Stimulated activated naive CD8-positive, alpha-beta T cell treated with anti-CD3 and anti-CD28 coated beads, Interleukin-15, amount 100 ng/mL, for 72 hours (primary cell): Measurements from ENCODE around the gene PTCD2.
"Not testable (repeated sequence)": the region's sequence is repeated elsewhere in the genome, so short reads cannot be mapped to it uniquely, and the experiment has no call there.

Source experiments
- ATAC-seq: fragments of 150-1000 bp; cut with Tn5 transposase; 2 replicates; pipeline ENCODE4 v1.10.0; 2021; ENCODE audit warnings: mild to moderate bottlenecking, moderate library complexity
- DNase-seq, 2 donors: peaks; one replicate each; pipeline ENCODE4 v3.0.0; 2021 to 2022
- H3K27ac Mint-ChIP-seq, 2 donors: one replicate each; pipeline ENCODE4 v1.8.0; 2022; ENCODE audit warnings: mild to moderate bottlenecking in 2 of 2, mixed read lengths in 2 of 2, moderate library complexity in 2 of 2
- H3K27me3 Mint-ChIP-seq: one replicate; pipeline ENCODE4 v1.8.0; 2022; ENCODE audit warnings: mixed read lengths
- H3K4me1 Mint-ChIP-seq: one replicate; pipeline ENCODE4 v1.8.0; 2022; ENCODE audit warnings: mild to moderate bottlenecking, mixed read lengths
- H3K4me3 Mint-ChIP-seq, 2 donors: one replicate each; pipeline ENCODE4 v1.8.0; 2022; ENCODE audit warnings: mild to moderate bottlenecking in 2 of 2, mixed read lengths in 2 of 2, moderate library complexity in 1 of 2
- H3K9me3 Mint-ChIP-seq, 2 donors: one replicate each; pipeline ENCODE4 v1.8.0; 2022; ENCODE audit warnings: mixed read lengths in 2 of 2

PTCD2 gene

GRCh38 chr5:72307968-72308852 is 12.0 kb upstream of the PTCD2 start:
- Mint-ChIP-seq H3K27ac (peak overlapping the region; percentile 98), H3K4me3 (peak overlapping the region; percentile 78 to 86), H3K27me3 (no peaks in the 10 kb centered on the region), H3K4me1 (peaks cover 38% of the 10 kb centered on the region), H3K9me3 (no peaks in the 10 kb centered on the region)
- DNase-seq (peak; percentile 93 to 96), ATAC-seq (peak; percentile 97)

GRCh38 chr5:72308853-72309191 is 11.4 kb upstream of the PTCD2 start:
- H3K4me1 Mint-ChIP-seq, result peaks cover 35% of the 10 kb centered on the region
- peak overlapping the region in 1 of 2 donors; percentile 98 for H3K27ac Mint-ChIP-seq
- peak overlapping the region; percentile 78 to 86 for H3K4me3 Mint-ChIP-seq
- DNase-seq, result no peak
- no peaks in the 10 kb centered on the region for H3K9me3 Mint-ChIP-seq
- no peak for ATAC-seq
- no peaks in the 10 kb centered on the region for H3K27me3 Mint-ChIP-seq

DNA sequence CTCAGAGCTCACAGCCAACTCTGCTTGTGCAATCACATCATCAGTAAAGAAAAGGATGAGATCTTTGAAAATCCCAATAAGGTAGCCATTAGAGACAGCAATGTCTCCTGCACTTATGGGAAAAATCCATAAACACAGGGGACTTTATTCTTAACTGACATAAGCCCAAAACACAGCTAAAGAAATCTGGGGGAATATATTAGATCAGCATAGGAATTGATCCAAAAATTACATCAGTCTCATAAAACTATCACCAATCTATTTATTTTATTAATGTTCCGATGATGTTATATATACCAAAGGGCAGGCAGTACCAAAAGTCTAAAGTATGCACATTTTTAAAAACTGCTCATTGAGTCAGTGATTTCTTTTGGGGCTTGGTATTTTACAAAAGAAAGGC is 7.0 kb upstream of the PTCD2 start:
- Mint-ChIP-seq H3K4me1 (peaks cover 26% of the 10 kb centered on the region), H3K27me3 (no peaks in the 10 kb centered on the region), H3K27ac (no peak overlapping the region), H3K9me3 (no peaks in the 10 kb centered on the region), H3K4me3 (no peak overlapping the region)
- ATAC-seq (no peak), DNase-seq (no peak)

DNA sequence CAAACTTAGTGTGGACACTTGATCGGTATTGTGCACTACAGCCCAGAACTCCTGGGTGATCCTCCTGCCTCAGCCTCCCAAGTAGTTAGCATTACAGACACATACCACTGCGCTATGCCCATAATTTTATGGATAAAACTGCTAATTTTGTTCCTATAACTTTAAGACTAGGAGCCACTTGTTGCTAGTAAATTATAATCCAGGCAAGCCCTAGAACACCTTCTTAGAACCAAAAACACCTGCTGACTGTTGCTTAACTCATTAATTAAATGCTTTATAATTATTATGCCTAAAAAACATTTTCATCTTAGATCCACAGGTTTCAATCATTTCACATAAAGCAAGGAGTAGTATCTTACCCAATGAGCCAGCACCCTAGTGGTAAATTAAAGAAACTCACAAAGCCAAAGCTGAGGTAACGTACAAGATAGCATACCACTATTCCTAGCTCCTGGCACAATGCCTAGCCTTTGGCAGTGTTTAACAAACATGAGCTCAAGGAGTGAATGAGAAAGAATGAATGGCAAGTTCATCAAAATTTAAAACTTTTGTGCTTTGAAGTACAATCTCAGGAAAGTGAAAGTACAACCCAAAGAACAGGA is 5.5 kb upstream of the PTCD2 start:
- Mint-ChIP-seq H3K27me3 (no peaks in the 10 kb centered on the region), H3K27ac (no peak overlapping the region), H3K4me3 (no peak overlapping the region), H3K4me1 (peaks cover 26% of the 10 kb centered on the region), H3K9me3 (no peaks in the 10 kb centered on the region)
- DNase-seq, result no peak
- no peak for ATAC-seq

- not testable (repeated sequence) for H3K27me3 Mint-ChIP-seq, H3K9me3 Mint-ChIP-seq
- peak overlapping the region; percentile 91 to 94 for H3K4me3 Mint-ChIP-seq
- peak in 1 of 2 donors; percentile 44 for DNase-seq
- H3K27ac Mint-ChIP-seq, result peak overlapping the region; percentile 97 to 99
- ATAC-seq, result peak; percentile 3
- peaks cover 54% of the 10 kb centered on the region for H3K4me1 Mint-ChIP-seq
Measured at GRCh38 chr5:72319435-72319975, 668 bp upstream of the PTCD2 start.

DNA sequence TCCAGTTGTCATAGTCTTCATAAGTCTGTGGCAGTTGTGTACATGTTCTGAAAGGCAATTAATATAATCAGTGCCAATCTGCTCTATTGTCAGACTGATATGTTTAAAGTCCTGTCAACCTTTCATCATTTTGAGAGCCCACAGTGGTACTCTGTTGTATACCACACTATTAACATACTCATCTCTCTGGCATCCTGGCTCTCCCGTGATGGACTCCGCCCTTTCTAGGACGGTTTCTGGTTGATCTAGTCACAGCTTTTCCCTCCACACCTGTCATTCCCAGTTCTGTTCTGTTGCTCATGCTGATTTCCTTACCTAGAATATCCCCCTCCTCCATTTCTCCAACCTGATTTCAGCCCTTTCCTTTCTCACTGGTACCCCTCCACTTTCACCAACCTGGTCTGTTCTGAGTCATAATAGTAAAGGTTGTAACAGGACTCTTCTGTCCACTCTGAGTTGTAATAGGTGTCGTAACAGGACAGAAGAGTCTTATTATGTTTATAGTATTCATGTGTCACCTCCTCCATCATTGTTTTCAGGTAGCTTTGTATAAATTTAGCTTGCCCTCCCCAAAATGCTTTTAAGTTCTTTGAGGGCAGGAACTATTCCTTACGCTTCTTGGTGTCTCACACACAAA is 4.1 kb downstream of the PTCD2 start:
- Mint-ChIP-seq H3K4me3 (no peak overlapping the region), H3K9me3 (no peaks in the 10 kb centered on the region), H3K27me3 (no peaks in the 10 kb centered on the region), H3K27ac (peak overlapping the region in 1 of 2 donors; percentile 23), H3K4me1 (peaks cover 29% of the 10 kb centered on the region)
- DNase-seq, result no peak
- ATAC-seq, result no peak

DNA sequence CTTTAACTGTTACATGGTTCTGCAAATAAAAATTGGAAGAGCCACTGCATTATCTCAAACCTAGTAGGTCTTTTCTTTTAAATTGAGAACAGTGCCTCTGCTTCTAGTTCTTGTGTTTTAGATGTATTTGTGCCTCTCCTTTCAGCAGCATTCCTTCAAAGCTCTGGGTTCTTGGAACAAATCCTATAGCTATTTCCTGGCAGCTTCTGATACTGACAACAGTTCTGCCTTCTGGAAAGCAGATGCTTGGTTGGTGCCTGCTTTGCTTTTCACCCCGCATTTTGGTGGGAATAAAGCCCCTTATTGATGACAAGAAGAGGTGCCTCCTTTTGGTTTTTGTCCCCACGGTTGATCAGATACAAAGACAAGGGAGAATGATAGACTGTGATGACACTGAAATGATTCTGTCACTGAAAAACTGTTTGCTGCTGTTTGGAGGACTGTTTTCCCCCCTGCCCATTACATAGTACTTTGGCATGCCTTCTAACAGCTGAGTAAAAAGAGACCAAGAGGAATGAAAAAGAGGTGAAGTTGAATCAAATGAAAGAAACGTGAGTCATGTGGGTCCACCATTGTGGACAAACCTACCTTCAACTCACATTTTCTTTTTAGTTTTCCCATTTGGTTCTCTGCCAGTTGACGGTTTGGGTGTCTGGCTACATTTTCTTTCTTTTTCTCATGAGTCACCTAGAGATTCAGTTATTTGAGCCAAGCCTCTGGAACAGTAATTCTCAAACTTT is 5.6 kb downstream of the PTCD2 start:
- no peak for ATAC-seq
- peaks cover 30% of the 10 kb centered on the region for H3K4me1 Mint-ChIP-seq
- H3K27me3 Mint-ChIP-seq, result no peaks in the 10 kb centered on the region
- no peak for DNase-seq
- no peaks in the 10 kb centered on the region for H3K9me3 Mint-ChIP-seq
- no peak overlapping the region for H3K4me3 Mint-ChIP-seq
- H3K27ac Mint-ChIP-seq, result no peak overlapping the region

DNA sequence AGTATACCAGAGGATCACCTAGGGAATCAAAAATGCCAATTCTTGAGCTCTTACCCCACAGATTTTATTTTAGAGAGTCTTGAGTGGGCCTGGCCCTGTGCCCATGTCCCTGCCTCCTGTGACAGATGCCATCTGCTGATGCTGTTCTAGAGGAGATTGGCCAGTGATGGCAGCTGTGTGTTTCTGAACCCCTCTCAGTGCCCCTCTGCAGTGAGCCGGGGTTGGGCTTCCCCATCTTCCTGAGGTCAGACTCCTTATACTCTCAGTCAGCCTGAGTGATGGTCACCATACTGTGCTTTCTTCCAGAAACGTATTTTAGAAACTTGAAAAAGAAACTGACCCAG is 6.1 kb downstream of the PTCD2 start:
- ATAC-seq (no peak), DNase-seq (no peak)
- Mint-ChIP-seq H3K27me3 (no peaks in the 10 kb centered on the region), H3K9me3 (no peaks in the 10 kb centered on the region), H3K4me3 (no peak overlapping the region), H3K4me1 (peaks cover 29% of the 10 kb centered on the region), H3K27ac (no peak overlapping the region)

DNA sequence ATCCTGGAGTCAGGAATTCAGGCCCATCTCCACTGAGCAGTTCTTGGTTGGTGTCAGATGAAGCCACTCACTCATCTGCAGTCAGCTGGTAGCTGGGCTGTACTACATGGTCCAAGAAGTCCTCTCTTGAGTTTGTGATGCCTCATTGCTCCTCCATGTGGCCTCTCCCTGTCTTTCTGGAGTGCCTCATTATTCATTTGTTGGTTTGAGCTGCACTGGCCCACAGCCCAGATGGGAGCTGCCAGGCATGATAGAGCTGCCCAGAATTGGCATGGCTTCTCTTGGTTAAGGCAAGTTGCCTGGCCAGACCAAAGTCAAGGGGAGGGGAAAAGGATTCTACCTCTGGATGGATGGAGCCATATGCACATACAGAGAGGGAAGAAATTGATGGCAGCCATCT is 8.0 kb downstream of the PTCD2 start:
- H3K4me1 Mint-ChIP-seq, result peaks cover 13% of the 10 kb centered on the region
- H3K27ac Mint-ChIP-seq, result peak overlapping the region in 1 of 2 donors; percentile 7
- no peak for DNase-seq
- H3K27me3 Mint-ChIP-seq, result no peaks in the 10 kb centered on the region
- ATAC-seq, result no peak
- no peaks in the 10 kb centered on the region for H3K9me3 Mint-ChIP-seq
- no peak overlapping the region for H3K4me3 Mint-ChIP-seq

DNA sequence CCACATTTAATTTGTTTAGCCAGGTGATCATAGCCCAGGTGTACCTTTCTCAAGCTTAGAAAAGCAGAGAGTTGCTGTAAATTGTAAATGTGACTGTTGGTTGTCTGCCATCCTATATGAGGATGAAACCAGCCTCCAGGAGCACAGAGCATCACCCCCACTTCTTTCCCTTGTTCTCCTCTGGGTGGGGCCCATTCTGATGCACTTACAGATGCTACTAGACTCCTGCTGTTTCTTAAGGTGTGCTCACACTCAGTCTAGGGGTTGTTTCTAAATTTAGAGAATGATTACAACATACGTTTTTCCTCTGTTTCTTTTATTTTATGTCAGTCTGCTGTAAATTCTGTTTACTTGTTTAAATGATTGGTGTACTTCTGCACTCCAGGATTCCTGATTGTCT is 10.5 kb downstream of the PTCD2 start:
- peaks cover 5% of the 10 kb centered on the region for H3K4me1 Mint-ChIP-seq
- DNase-seq (no peak), ATAC-seq (no peak)
- H3K9me3 Mint-ChIP-seq, result no peaks in the 10 kb centered on the region
- no peaks in the 10 kb centered on the region for H3K27me3 Mint-ChIP-seq
- no peak overlapping the region for H3K4me3 Mint-ChIP-seq
- H3K27ac Mint-ChIP-seq, result no peak overlapping the region

DNA sequence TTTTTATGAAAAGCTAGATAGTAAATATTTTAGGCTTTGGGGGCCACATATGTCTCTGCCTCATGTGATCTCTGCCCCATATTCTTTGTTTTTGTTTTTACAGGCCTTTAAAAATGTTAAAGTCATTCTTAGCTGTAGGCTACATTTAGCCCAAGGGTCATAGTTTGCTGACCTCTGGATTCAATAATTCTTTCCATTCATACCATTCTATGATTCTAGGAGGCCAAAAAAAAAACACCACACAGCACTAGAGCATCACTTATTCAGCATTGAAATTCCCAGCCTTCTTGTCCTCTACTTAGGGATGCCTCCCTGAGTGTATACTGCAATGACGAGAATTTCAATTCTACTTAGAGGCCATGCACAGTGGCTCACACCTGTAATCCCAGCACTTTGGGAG is 17.0 kb downstream of the PTCD2 start:
- no peaks in the 10 kb centered on the region for H3K4me1 Mint-ChIP-seq
- no peak overlapping the region for H3K27ac Mint-ChIP-seq
- no peak for ATAC-seq
- no peak overlapping the region for H3K4me3 Mint-ChIP-seq
- H3K27me3 Mint-ChIP-seq, result no peaks in the 10 kb centered on the region
- H3K9me3 Mint-ChIP-seq, result no peaks in the 10 kb centered on the region
- DNase-seq, result no peak

- ATAC-seq, result no peak
- no peaks in the 10 kb centered on the region for H3K9me3 Mint-ChIP-seq
- DNase-seq, result no peak
- H3K27ac Mint-ChIP-seq, result no peak overlapping the region
- H3K4me3 Mint-ChIP-seq, result no peak overlapping the region
- no peaks in the 10 kb centered on the region for H3K4me1 Mint-ChIP-seq
- H3K27me3 Mint-ChIP-seq, result no peaks in the 10 kb centered on the region
Measured at GRCh38 chr5:72338689-72339209, 18.6 kb downstream of the PTCD2 start.

- peak overlapping the region in 1 of 2 donors; percentile 27 for H3K27ac Mint-ChIP-seq
Measured at GRCh38 chr5:72346398-72346797, 26.2 kb downstream of the PTCD2 start.

GRCh38 chr5:72347801-72348308 is 27.7 kb downstream of the PTCD2 start:
- Mint-ChIP-seq H3K9me3 (no peaks in the 10 kb centered on the region), H3K4me3 (no peak overlapping the region), H3K27ac (no peak overlapping the region), H3K4me1 (no peaks in the 10 kb centered on the region), H3K27me3 (no peaks in the 10 kb centered on the region)
- peak; percentile 90 for ATAC-seq
- no peak for DNase-seq

More at GRCh38 chr5:72346398-72346797, 26.2 kb downstream of the PTCD2 start:
- no peaks in the 10 kb centered on the region for H3K9me3 Mint-ChIP-seq
- H3K27me3 Mint-ChIP-seq, result no peaks in the 10 kb centered on the region
- no peaks in the 10 kb centered on the region for H3K4me1 Mint-ChIP-seq
- no peak overlapping the region for H3K4me3 Mint-ChIP-seq
- DNase-seq (no peak), ATAC-seq (no peak)

DNA sequence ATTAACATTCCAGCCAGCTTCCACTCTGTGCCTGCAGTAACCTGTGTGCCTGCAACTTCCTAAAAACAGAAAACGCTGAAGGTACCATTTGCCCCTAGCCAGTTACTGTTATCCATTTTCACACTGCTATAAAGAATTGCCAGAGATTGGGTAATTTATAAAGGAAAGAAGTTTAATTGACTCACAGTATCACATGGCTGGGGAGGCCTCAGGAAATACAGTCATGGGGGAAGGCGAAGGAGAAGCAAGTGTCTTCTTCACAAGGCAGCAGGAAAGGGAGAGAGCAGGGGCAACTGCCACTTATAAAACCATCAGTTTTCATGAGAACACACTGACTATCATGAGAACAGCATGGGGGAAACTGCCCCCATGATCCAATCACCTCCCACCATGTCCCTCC is 31.2 kb downstream of the PTCD2 start:
- ATAC-seq (no peak), DNase-seq (no peak)
- Mint-ChIP-seq H3K27ac (no peak overlapping the region), H3K27me3 (no peaks in the 10 kb centered on the region), H3K9me3 (no peaks in the 10 kb centered on the region), H3K4me1 (no peaks in the 10 kb centered on the region), H3K4me3 (no peak overlapping the region)
